ENCODE results near the gene MED22.

- TF ChIP-seq EZH2 (optimal IDR thresholded peaks at IDR 0.05; ENCODE audit: low read depth, low read length): no peak
- TF ChIP-seq, protein P1, sequence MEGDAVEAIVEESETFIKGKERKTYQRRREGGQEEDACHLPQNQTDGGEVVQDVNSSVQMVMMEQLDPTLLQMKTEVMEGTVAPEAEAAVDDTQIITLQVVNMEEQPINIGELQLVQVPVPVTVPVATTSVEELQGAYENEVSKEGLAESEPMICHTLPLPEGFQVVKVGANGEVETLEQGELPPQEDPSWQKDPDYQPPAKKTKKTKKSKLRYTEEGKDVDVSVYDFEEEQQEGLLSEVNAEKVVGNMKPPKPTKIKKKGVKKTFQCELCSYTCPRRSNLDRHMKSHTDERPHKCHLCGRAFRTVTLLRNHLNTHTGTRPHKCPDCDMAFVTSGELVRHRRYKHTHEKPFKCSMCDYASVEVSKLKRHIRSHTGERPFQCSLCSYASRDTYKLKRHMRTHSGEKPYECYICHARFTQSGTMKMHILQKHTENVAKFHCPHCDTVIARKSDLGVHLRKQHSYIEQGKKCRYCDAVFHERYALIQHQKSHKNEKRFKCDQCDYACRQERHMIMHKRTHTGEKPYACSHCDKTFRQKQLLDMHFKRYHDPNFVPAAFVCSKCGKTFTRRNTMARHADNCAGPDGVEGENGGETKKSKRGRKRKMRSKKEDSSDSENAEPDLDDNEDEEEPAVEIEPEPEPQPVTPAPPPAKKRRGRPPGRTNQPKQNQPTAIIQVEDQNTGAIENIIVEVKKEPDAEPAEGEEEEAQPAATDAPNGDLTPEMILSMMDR (IDR thresholded peaks at IDR 0.05; ENCODE audit: low read length): no peak
- TF ChIP-seq EZH2phosphoT487 (IDR thresholded peaks at IDR 0.05; ENCODE audit: low read length): no peak
Observed at GRCh38 chr9:133355881-133356357, 8.0 kb upstream of the MED22 start.
